ENCODE measurements around the gene SEC24B.

GRCh38 chr4:109385260-109385659, 48.4 kb upstream of the SEC24B start:
- TF ChIP-seq EZH2 (IDR thresholded peaks at IDR 0.05; ENCODE audit: insufficient read depth, low read length) = no peak
- TF ChIP-seq, protein P1, sequence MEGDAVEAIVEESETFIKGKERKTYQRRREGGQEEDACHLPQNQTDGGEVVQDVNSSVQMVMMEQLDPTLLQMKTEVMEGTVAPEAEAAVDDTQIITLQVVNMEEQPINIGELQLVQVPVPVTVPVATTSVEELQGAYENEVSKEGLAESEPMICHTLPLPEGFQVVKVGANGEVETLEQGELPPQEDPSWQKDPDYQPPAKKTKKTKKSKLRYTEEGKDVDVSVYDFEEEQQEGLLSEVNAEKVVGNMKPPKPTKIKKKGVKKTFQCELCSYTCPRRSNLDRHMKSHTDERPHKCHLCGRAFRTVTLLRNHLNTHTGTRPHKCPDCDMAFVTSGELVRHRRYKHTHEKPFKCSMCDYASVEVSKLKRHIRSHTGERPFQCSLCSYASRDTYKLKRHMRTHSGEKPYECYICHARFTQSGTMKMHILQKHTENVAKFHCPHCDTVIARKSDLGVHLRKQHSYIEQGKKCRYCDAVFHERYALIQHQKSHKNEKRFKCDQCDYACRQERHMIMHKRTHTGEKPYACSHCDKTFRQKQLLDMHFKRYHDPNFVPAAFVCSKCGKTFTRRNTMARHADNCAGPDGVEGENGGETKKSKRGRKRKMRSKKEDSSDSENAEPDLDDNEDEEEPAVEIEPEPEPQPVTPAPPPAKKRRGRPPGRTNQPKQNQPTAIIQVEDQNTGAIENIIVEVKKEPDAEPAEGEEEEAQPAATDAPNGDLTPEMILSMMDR (IDR thresholded peaks at IDR 0.05; ENCODE audit: insufficient read depth, low read depth, low read length) = no peak
